GM23338 (cell line): ENCODE measurements around the gene CEBPE. TPM values are rescaled to one million over a fixed set of nuclear protein-coding genes. Genes with fewer than 3 reads are reported as not detected.

Source experiments
- ATAC-seq: fragments of 200-7000 bp; cut with Tn5 transposase; 3 replicates; pipeline ENCODE4 v1.9.1; 2020
- DNase-seq: peaks from one replicate; pipeline ENCODE4 v3.0.0-alpha.2; 2015; ENCODE audit warnings: low spot score
- H2AFZ ChIP-seq: fragments of 200-600 bp; sonication (generic); 2 replicates; pipeline ENCODE4 v1.8.0; 2016; ENCODE audit warnings: antibody characterized with exemption, mild to moderate bottlenecking, moderate library complexity
- H3F3A ChIP-seq: fragments of 200-600 bp; sonication (generic); replicated peaks from 2 replicates; pipeline ENCODE4 v1.8.0; 2017; ENCODE audit warnings: antibody characterized with exemption, mixed run types, low read depth
- H3K27ac ChIP-seq: fragments of 200-600 bp; sonication (generic); 2 replicates; pipeline ENCODE4 v1.6.1; 2016; ENCODE audit warnings: low read depth
- H3K27me3 ChIP-seq: fragments of 200-600 bp; sonication (generic); 2 replicates; pipeline ENCODE4 v1.8.0; 2016; ENCODE audit warnings: mild to moderate bottlenecking, mixed run types, moderate library complexity; ENCODE audit not compliant: insufficient read depth
- H3K36me3 ChIP-seq: fragments of 200-600 bp; sonication (generic); 2 replicates; pipeline ENCODE4 v1.8.0; 2016; ENCODE audit warnings: mild to moderate bottlenecking; ENCODE audit not compliant: insufficient read depth
- H3K4me1 ChIP-seq: fragments of 200-600 bp; sonication (generic); 2 replicates; pipeline ENCODE4 v1.8.0; 2016; ENCODE audit warnings: mild to moderate bottlenecking, moderate library complexity; ENCODE audit not compliant: insufficient read depth
- H3K4me2 ChIP-seq: fragments of 200-600 bp; sonication (generic); 2 replicates; pipeline ENCODE4 v1.7.1; 2017; ENCODE audit warnings: mixed run types
- H3K4me3 ChIP-seq: fragments of 200-600 bp; sonication (generic); 2 replicates; pipeline ENCODE4 v1.6.1; 2016; ENCODE audit warnings: mixed run types
- H3K79me2 ChIP-seq: fragments of 200-600 bp; sonication (generic); replicated peaks from 2 replicates; pipeline ENCODE4 v1.8.0; 2017; ENCODE audit warnings: mild to moderate bottlenecking; ENCODE audit not compliant: insufficient read depth
- H3K9me2 ChIP-seq: fragments of 200-600 bp; sonication (generic); 2 replicates; pipeline ENCODE4 v1.8.0; 2017; ENCODE audit not compliant: insufficient read depth
- H4K20me1 ChIP-seq: fragments of 200-600 bp; sonication (generic); replicated peaks from 2 replicates; pipeline ENCODE4 v1.8.0; 2017; ENCODE audit warnings: mild to moderate bottlenecking; ENCODE audit not compliant: insufficient read depth
- H3K27ac Mint-ChIP-seq: 2 replicates; pipeline ENCODE4 v1.8.0; 2020; ENCODE audit warnings: inconsistent platforms, mild to moderate bottlenecking, moderate library complexity, mixed read lengths
- H3K27me3 Mint-ChIP-seq: 3 replicates; pipeline ENCODE4 v1.8.0; 2022; ENCODE audit warnings: low read depth, mild to moderate bottlenecking, moderate library complexity, mixed read lengths, inconsistent platforms; ENCODE audit not compliant: insufficient read depth, poor library complexity
- H3K36me3 Mint-ChIP-seq: 3 replicates; pipeline ENCODE4 v1.8.0; 2021; ENCODE audit warnings: low read depth, mild to moderate bottlenecking, inconsistent platforms, moderate library complexity, mixed read lengths
- H3K4me1 Mint-ChIP-seq: 3 replicates; pipeline ENCODE4 v1.8.0; 2020; ENCODE audit warnings: mild to moderate bottlenecking, inconsistent platforms, mixed read lengths
- H3K4me3 Mint-ChIP-seq: 3 replicates; pipeline ENCODE4 v1.8.0; 2021; ENCODE audit warnings: moderate library complexity, mild to moderate bottlenecking, inconsistent platforms, mixed read lengths
- H3K9me3 Mint-ChIP-seq: 3 replicates; pipeline ENCODE4 v1.8.0; 2020; ENCODE audit warnings: moderate library complexity, mild to moderate bottlenecking, inconsistent platforms, mixed read lengths
- CREB1 ChIP-seq: fragments of 250-450 bp; sonication (Bioruptor Pico); IDR thresholded peaks from 2 replicates; pipeline ENCODE4 v1.5.0; 2020; ENCODE audit warnings: low read depth, mild to moderate bottlenecking, moderate library complexity
- EZH2 ChIP-seq: fragments of 200-600 bp; sonication (generic); IDR thresholded peaks from one replicate; pipeline ENCODE4 v1.8.0; 2017; ENCODE audit warnings: antibody characterized with exemption, mild to moderate bottlenecking, low read depth; ENCODE audit not compliant: unreplicated experiment
- EZH2phosphoT487 ChIP-seq: fragments of 200-600 bp; sonication (generic); IDR thresholded peaks from one replicate; pipeline ENCODE4 v1.8.1; 2018; ENCODE audit warnings: antibody characterized with exemption; ENCODE audit not compliant: unreplicated experiment
- JUNB ChIP-seq: IDR thresholded peaks from one replicate; pipeline ENCODE4 v1.6.1; 2016; ENCODE audit warnings: antibody characterized with exemption; ENCODE audit not compliant: unreplicated experiment
- NANOG ChIP-seq: IDR thresholded peaks from 2 replicates; pipeline ENCODE4 v1.6.1; 2016; ENCODE audit warnings: antibody characterized with exemption, borderline replicate concordance
- POLR2AphosphoS5 ChIP-seq: IDR thresholded peaks from 2 replicates; pipeline ENCODE4 v1.6.1; 2016; ENCODE audit warnings: antibody characterized with exemption, low read depth
- STAT1 ChIP-seq: IDR thresholded peaks from one replicate; pipeline ENCODE4 v1.6.1; 2016; ENCODE audit warnings: antibody characterized with exemption; ENCODE audit not compliant: unreplicated experiment
- ZNF114 ChIP-seq: fragments of 250-450 bp; sonication (Bioruptor Pico); IDR thresholded peaks from 2 replicates; pipeline ENCODE4 v1.5.0; 2020; ENCODE audit warnings: mild to moderate bottlenecking, moderate library complexity
- ZNF331 ChIP-seq: fragments of 250-450 bp; sonication (Bioruptor Pico); IDR thresholded peaks from 2 replicates; pipeline ENCODE4 v1.5.0; 2020; ENCODE audit warnings: low read depth, mild to moderate bottlenecking, moderate library complexity
- polyA plus RNA-seq: library from polyadenylated mRNA; unstranded; fragments of >200 nt; fragmentation: Nextera tagmentation; extraction: Ambion mirVana; gene quantifications from 2 replicates; pipeline ENCODE4 v1.2.1, GENCODE V29; 2016
- total RNA-seq: library from RNA; depleted of rRNA; stranded (reverse); fragments of >200 nt; shearing (Covaris generic); gene quantifications from 2 replicates; pipeline ENCODE4 v1.2.3, GENCODE V29; 2014
- TF ChIP-seq, protein P1 (sequence below), 2 experiments: fragments of 200-600 bp in 1 of 2; sonication (generic) in 1 of 2; conservative IDR thresholded peaks; 2 replicates each; pipeline versions ENCODE4 v1.5.1 to v1.6.1; 2016 to 2017; ENCODE audit warnings: antibody characterized with exemption in 2 of 2, low read depth in 2 of 2, mild to moderate bottlenecking in 2 of 2, moderate library complexity in 1 of 2
- TF ChIP-seq, protein P2 (sequence below): IDR thresholded peaks from one replicate; pipeline ENCODE4 v1.6.1; 2018; ENCODE audit warnings: antibody characterized with exemption; ENCODE audit not compliant: unreplicated experiment
- TF ChIP-seq, protein P3 (sequence below): fragments of 250-450 bp; sonication (Bioruptor Pico); IDR thresholded peaks from 2 replicates; pipeline ENCODE4 v1.5.0; 2020; ENCODE audit warnings: mild to moderate bottlenecking, moderate library complexity
- TF ChIP-seq, protein P4 (sequence below): IDR thresholded peaks from 2 replicates; pipeline ENCODE4 v1.6.1; 2016; ENCODE audit warnings: antibody characterized with exemption

The CEBPE gene
- total and polyA plus RNA-seq, 2 experiments from 2014 or later = not detected

DNA sequence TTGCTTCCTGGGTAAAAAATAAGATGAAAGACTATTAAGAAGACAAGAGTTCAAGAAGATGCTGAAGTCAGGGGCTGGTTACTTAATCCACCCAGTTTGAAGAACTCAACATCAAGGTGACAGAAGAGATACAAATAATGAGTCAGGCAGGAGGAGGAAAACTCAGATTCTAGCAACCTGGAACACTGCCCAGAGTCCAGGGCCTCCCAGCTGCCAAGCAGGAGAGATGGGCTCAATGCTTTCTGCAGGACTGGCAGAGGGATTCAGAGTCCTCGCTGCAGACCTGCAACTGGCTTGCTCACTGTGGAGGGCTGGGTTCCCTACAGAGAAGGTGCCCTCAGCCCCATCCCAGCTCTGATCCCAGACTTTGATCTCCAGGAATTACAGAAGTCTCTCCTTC lies 28.6 kb upstream of the CEBPE start:
- Histone ChIP-seq H3F3A (0 out of 2 replicates have a peak, but pooled peaks cover 3% of the 10 kb centered on the region), H2AFZ (no peak overlapping the region), H3K9me2 (peaks cover 6% of the 10 kb centered on the region; the same call in 1 of the 2 replicates), H4K20me1 (peaks cover 5% of the 10 kb centered on the region; the same call in 1 of the 2 replicates), H3K4me2 (no peak overlapping the region), H3K27me3 (no peaks in the 10 kb centered on the region), H3K36me3 (peaks cover 19% of the 10 kb centered on the region), H3K4me3 (no peak overlapping the region), H3K4me1 (no peaks in the 10 kb centered on the region), H3K27ac (no peak overlapping the region), H3K79me2 (no peaks in the 10 kb centered on the region)
- DNase-seq = no peak
- H3K36me3 Mint-ChIP-seq = peaks cover 54% of the 10 kb centered on the region
- no peak overlapping the region for H3K27ac Mint-ChIP-seq
- ATAC-seq = no peak
- H3K27me3 Mint-ChIP-seq = peaks cover 2% of the 10 kb centered on the region
- no peaks in the 10 kb centered on the region; the same call in 2 of the 3 replicates for H3K9me3 Mint-ChIP-seq
- TF ChIP-seq JUNB (no peak), CREB1 (CRISPR knock-in tag) (no peak), ZNF331 (CRISPR knock-in tag) (no peak), NANOG (no peak), ZNF114 (CRISPR knock-in tag) (no peak), POLR2AphosphoS5 (no peak), STAT1 (no peak), EZH2 (no peak), EZH2phosphoT487 (no peak)
- TF ChIP-seq, protein P1, sequence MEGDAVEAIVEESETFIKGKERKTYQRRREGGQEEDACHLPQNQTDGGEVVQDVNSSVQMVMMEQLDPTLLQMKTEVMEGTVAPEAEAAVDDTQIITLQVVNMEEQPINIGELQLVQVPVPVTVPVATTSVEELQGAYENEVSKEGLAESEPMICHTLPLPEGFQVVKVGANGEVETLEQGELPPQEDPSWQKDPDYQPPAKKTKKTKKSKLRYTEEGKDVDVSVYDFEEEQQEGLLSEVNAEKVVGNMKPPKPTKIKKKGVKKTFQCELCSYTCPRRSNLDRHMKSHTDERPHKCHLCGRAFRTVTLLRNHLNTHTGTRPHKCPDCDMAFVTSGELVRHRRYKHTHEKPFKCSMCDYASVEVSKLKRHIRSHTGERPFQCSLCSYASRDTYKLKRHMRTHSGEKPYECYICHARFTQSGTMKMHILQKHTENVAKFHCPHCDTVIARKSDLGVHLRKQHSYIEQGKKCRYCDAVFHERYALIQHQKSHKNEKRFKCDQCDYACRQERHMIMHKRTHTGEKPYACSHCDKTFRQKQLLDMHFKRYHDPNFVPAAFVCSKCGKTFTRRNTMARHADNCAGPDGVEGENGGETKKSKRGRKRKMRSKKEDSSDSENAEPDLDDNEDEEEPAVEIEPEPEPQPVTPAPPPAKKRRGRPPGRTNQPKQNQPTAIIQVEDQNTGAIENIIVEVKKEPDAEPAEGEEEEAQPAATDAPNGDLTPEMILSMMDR (conservative IDR thresholded peaks at IDR 0.05; ENCODE audit: low read depth in 2 of 2) = no peak
- TF ChIP-seq, protein P2, sequence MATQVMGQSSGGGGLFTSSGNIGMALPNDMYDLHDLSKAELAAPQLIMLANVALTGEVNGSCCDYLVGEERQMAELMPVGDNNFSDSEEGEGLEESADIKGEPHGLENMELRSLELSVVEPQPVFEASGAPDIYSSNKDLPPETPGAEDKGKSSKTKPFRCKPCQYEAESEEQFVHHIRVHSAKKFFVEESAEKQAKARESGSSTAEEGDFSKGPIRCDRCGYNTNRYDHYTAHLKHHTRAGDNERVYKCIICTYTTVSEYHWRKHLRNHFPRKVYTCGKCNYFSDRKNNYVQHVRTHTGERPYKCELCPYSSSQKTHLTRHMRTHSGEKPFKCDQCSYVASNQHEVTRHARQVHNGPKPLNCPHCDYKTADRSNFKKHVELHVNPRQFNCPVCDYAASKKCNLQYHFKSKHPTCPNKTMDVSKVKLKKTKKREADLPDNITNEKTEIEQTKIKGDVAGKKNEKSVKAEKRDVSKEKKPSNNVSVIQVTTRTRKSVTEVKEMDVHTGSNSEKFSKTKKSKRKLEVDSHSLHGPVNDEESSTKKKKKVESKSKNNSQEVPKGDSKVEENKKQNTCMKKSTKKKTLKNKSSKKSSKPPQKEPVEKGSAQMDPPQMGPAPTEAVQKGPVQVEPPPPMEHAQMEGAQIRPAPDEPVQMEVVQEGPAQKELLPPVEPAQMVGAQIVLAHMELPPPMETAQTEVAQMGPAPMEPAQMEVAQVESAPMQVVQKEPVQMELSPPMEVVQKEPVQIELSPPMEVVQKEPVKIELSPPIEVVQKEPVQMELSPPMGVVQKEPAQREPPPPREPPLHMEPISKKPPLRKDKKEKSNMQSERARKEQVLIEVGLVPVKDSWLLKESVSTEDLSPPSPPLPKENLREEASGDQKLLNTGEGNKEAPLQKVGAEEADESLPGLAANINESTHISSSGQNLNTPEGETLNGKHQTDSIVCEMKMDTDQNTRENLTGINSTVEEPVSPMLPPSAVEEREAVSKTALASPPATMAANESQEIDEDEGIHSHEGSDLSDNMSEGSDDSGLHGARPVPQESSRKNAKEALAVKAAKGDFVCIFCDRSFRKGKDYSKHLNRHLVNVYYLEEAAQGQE = no peak
- TF ChIP-seq, protein P3, sequence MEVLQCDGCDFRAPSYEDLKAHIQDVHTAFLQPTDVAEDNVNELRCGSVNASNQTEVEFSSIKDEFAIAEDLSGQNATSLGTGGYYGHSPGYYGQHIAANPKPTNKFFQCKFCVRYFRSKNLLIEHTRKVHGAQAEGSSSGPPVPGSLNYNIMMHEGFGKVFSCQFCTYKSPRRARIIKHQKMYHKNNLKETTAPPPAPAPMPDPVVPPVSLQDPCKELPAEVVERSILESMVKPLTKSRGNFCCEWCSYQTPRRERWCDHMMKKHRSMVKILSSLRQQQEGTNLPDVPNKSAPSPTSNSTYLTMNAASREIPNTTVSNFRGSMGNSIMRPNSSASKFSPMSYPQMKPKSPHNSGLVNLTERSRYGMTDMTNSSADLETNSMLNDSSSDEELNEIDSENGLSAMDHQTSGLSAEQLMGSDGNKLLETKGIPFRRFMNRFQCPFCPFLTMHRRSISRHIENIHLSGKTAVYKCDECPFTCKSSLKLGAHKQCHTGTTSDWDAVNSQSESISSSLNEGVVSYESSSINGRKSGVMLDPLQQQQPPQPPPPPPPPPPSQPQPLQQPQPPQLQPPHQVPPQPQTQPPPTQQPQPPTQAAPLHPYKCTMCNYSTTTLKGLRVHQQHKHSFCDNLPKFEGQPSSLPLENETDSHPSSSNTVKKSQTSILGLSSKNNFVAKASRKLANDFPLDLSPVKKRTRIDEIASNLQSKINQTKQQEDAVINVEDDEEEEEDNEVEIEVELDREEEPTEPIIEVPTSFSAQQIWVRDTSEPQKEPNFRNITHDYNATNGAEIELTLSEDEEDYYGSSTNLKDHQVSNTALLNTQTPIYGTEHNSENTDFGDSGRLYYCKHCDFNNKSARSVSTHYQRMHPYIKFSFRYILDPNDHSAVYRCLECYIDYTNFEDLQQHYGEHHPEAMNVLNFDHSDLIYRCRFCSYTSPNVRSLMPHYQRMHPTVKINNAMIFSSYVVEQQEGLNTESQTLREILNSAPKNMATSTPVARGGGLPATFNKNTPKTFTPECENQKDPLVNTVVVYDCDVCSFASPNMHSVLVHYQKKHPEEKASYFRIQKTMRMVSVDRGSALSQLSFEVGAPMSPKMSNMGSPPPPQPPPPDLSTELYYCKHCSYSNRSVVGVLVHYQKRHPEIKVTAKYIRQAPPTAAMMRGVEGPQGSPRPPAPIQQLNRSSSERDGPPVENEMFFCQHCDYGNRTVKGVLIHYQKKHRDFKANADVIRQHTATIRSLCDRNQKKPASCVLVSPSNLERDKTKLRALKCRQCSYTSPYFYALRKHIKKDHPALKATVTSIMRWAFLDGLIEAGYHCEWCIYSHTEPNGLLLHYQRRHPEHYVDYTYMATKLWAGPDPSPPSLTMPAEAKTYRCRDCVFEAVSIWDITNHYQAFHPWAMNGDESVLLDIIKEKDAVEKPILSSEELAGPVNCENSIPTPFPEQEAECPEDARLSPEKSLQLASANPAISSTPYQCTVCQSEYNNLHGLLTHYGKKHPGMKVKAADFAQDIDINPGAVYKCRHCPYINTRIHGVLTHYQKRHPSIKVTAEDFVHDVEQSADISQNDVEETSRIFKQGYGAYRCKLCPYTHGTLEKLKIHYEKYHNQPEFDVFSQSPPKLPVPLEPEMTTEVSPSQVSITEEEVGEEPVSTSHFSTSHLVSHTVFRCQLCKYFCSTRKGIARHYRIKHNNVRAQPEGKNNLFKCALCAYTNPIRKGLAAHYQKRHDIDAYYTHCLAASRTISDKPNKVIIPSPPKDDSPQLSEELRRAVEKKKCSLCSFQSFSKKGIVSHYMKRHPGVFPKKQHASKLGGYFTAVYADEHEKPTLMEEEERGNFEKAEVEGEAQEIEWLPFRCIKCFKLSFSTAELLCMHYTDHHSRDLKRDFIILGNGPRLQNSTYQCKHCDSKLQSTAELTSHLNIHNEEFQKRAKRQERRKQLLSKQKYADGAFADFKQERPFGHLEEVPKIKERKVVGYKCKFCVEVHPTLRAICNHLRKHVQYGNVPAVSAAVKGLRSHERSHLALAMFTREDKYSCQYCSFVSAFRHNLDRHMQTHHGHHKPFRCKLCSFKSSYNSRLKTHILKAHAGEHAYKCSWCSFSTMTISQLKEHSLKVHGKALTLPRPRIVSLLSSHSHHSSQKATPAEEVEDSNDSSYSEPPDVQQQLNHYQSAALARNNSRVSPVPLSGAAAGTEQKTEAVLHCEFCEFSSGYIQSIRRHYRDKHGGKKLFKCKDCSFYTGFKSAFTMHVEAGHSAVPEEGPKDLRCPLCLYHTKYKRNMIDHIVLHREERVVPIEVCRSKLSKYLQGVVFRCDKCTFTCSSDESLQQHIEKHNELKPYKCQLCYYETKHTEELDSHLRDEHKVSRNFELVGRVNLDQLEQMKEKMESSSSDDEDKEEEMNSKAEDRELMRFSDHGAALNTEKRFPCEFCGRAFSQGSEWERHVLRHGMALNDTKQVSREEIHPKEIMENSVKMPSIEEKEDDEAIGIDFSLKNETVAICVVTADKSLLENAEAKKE (CRISPR knock-in tag) = no peak
- TF ChIP-seq, protein P4, sequence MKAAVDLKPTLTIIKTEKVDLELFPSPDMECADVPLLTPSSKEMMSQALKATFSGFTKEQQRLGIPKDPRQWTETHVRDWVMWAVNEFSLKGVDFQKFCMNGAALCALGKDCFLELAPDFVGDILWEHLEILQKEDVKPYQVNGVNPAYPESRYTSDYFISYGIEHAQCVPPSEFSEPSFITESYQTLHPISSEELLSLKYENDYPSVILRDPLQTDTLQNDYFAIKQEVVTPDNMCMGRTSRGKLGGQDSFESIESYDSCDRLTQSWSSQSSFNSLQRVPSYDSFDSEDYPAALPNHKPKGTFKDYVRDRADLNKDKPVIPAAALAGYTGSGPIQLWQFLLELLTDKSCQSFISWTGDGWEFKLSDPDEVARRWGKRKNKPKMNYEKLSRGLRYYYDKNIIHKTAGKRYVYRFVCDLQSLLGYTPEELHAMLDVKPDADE = no peak
- no peak overlapping the region; the same call in 2 of the 3 replicates for H3K4me3 Mint-ChIP-seq
- H3K4me1 Mint-ChIP-seq = peaks cover 7% of the 10 kb centered on the region
